HepG2 (cell line): Measurements from ENCODE around the gene ASB3. TPM values are rescaled to one million over a fixed set of nuclear protein-coding genes. Genes with fewer than 3 reads are reported as not detected.

Source experiments
- ATAC-seq: fragments of 200-7000 bp; cut with Tn5 transposase; 3 replicates; pipeline ENCODE4 v1.9.1; 2020; ENCODE audit warnings: mild to moderate bottlenecking, moderate library complexity
- BruUV-seq: library from RNA; stranded (reverse); fragments of 400-500 nt; replicated peaks from 2 replicates; lab custom pipeline; 2021; lab: Mats Ljungman, UMichigan
- CTCF ChIA-PET: fragments of 300-600 bp; formaldehyde crosslinking; extraction: SDS; loops from one replicate; lab custom pipeline; 2021; ENCODE audit warnings: low total read pairs, inconsistent platforms, low intra/inter-chr PET ratio; lab: Yijun Ruan, JAX
- POLR2A ChIA-PET: fragments of 350-600 bp; sonication (Branson Sonifier 250); formaldehyde crosslinking; loops from one replicate; lab custom pipeline; 2020; ENCODE audit warnings: antibody characterized with exemption, inconsistent platforms; lab: Yijun Ruan, JAX
- DNase-seq: peaks from one replicate; pipeline ENCODE4 v3.0.0-alpha.2; 2015; ENCODE audit warnings: low spot score
- FAIRE-seq: peaks from 3 replicates; lab custom pipeline; 2011; peaks lifted over from hg19 to GRCh38; lab: Jason Lieb, UNC
- H2AFZ ChIP-seq: one replicate; pipeline ENCODE4 v1.6.1; 2011; ENCODE audit warnings: low read length, inconsistent platforms
- H3K27ac ChIP-seq: fragments of 300-600 bp; 3 replicates; pipeline ENCODE4 v1.8.0; 2011; ENCODE audit warnings: mixed run types, mild to moderate bottlenecking, mixed read lengths, low read length, inconsistent platforms; ENCODE audit not compliant: insufficient read depth; ENCODE audit errors: extremely low read length
- H3K27me3 ChIP-seq, 2 experiments: fragments of 200-600 bp in 1 of 2; 2 replicates in 1 of 2; 3 replicates in 1 of 2; pipeline versions ENCODE4 v1.6.0 to v1.8.0; 2011; ENCODE audit warnings: low read length in 2 of 2, mild to moderate bottlenecking in 2 of 2, moderate library complexity in 2 of 2, inconsistent platforms in 1 of 2; ENCODE audit not compliant: insufficient read depth in 2 of 2, control insufficient read depth in 1 of 2
- H3K36me3 ChIP-seq, 2 experiments: fragments of 200-600 bp in 1 of 2; replicated peaks in 1 of 2; 2 replicates in 1 of 2; 3 replicates in 1 of 2; pipeline versions ENCODE4 v1.5.1 to v1.8.0; 2011; ENCODE audit warnings: low read length in 2 of 2, inconsistent platforms in 1 of 2; ENCODE audit not compliant: insufficient read depth in 2 of 2, control insufficient read depth in 1 of 2
- H3K4me1 ChIP-seq: 2 replicates; pipeline ENCODE4 v1.5.1; 2012; ENCODE audit warnings: low read length, inconsistent platforms; ENCODE audit not compliant: insufficient read depth
- H3K4me2 ChIP-seq: 2 replicates; pipeline ENCODE4 v1.6.0; 2011; ENCODE audit warnings: low read depth, low read length, inconsistent platforms
- H3K4me3 ChIP-seq, 3 experiments: fragments of 200-600 bp in 1 of 3; sonication (generic), shearing (Covaris generic) in 1 of 3; replicated peaks in 1 of 3; 2 replicates each; pipeline ENCODE4 v1.5.1; 2011 to 2016; ENCODE audit warnings: low read length in 3 of 3, inconsistent platforms in 2 of 3, low read depth in 2 of 3, mild to moderate bottlenecking in 2 of 3, control low read depth in 1 of 3, mixed read lengths in 1 of 3; ENCODE audit not compliant: insufficient read depth in 1 of 3
- H3K79me2 ChIP-seq: one replicate; pipeline ENCODE4 v1.6.1; 2011; ENCODE audit warnings: low read length, inconsistent platforms; ENCODE audit not compliant: insufficient read depth
- H3K9ac ChIP-seq: 2 replicates; pipeline ENCODE4 v1.6.0; 2011; ENCODE audit warnings: mild to moderate bottlenecking, low read depth, low read length, inconsistent platforms; ENCODE audit not compliant: insufficient read depth
- H3K9me3 ChIP-seq: 2 replicates; pipeline ENCODE4 v1.5.1; 2012; ENCODE audit warnings: mild to moderate bottlenecking, low read length
- H4K20me1 ChIP-seq: 2 replicates; pipeline ENCODE4 v1.6.0; 2011; ENCODE audit warnings: inconsistent platforms, mild to moderate bottlenecking, low read length, moderate library complexity; ENCODE audit not compliant: insufficient read depth
- ATF7 ChIP-seq, 2 experiments: fragments of 450-650 bp in 1 of 2; sonication (generic) in 1 of 2; formaldehyde crosslinking in 1 of 2; IDR thresholded peaks; 2 replicates each; pipeline versions ENCODE4 v1.4.0 to v1.6.1; 2016 to 2020; ENCODE audit warnings: antibody characterized with exemption in 1 of 2, mild to moderate bottlenecking in 1 of 2, missing genetic modification reagents in 1 of 2
- DPF2 ChIP-seq: sonication (generic); formaldehyde crosslinking; IDR thresholded peaks from 2 replicates; pipeline ENCODE4 v1.4.0; 2020; ENCODE audit warnings: mild to moderate bottlenecking, low read depth, missing genetic modification reagents, borderline replicate concordance
- HOXA9 ChIP-seq: sonication (generic); formaldehyde crosslinking; IDR thresholded peaks from 2 replicates; pipeline ENCODE4 v1.8.1; 2022; ENCODE audit warnings: missing genetic modification reagents, mild to moderate bottlenecking, moderate library complexity, borderline replicate concordance
- MBD4 ChIP-seq: IDR thresholded peaks from 2 replicates; pipeline ENCODE4 v1.6.1; 2012; ENCODE audit warnings: low read length, inconsistent platforms, borderline replicate concordance
- PHF8 ChIP-seq: sonication (generic); formaldehyde crosslinking; IDR thresholded peaks from 2 replicates; pipeline ENCODE4 v1.5.0; 2020; ENCODE audit warnings: missing genetic modification reagents
- SIN3B ChIP-seq: fragments of 150-350 bp; IDR thresholded peaks from 2 replicates; pipeline ENCODE4 v1.6.1; 2014; ENCODE audit warnings: low read length
- TAF1 ChIP-seq: sonication (generic); formaldehyde crosslinking; IDR thresholded peaks from 2 replicates; pipeline ENCODE4 v1.4.0; 2020; ENCODE audit warnings: missing genetic modification reagents
- TRIM24 ChIP-seq: sonication (generic); formaldehyde crosslinking; IDR thresholded peaks from 2 replicates; pipeline ENCODE4 v1.8.0; 2022; ENCODE audit warnings: mild to moderate bottlenecking, missing genetic modification reagents
- ZFP36 ChIP-seq: fragments of 150-350 bp; IDR thresholded peaks from 2 replicates; pipeline ENCODE4 v1.6.1; 2018; ENCODE audit warnings: borderline replicate concordance, low read length, low read depth; ENCODE audit not compliant: partially characterized antibody
- ZFP36L1 ChIP-seq: sonication (generic); formaldehyde crosslinking; IDR thresholded peaks from 2 replicates; pipeline ENCODE4 v1.8.0; 2022; ENCODE audit warnings: mild to moderate bottlenecking, missing genetic modification reagents, moderate library complexity
- ZNF674 ChIP-seq: sonication (generic); formaldehyde crosslinking; IDR thresholded peaks from 2 replicates; pipeline ENCODE4 v1.5.0; 2020; ENCODE audit warnings: low read depth, mild to moderate bottlenecking, missing genetic modification reagents
- ZNF713 ChIP-seq: sonication (generic); formaldehyde crosslinking; IDR thresholded peaks from 2 replicates; pipeline ENCODE4 v1.4.0; 2020; ENCODE audit warnings: mild to moderate bottlenecking, missing genetic modification reagents
- ZNF850 ChIP-seq: sonication (generic); formaldehyde crosslinking; conservative IDR thresholded peaks from 2 replicates; pipeline ENCODE4 v1.9.0; 2021; ENCODE audit warnings: mild to moderate bottlenecking, missing genetic modification reagents
- WGBS: methylation state at CpG from one replicate; pipeline ENCODE4 v1.1.6; 2017; ENCODE audit warnings: low lambda C conversion rate; 5-methylcytosine and 5-hydroxymethylcytosine counted together
- in situ Hi-C: cut with HindIII; loops from 2 replicates; pipeline ENCODE4 v1.10.0; 2017; ENCODE audit warnings: low pct_unique_long_range_greater_than_20kb; ENCODE audit not compliant: extremely low pct_ligation_motif_present
- intact Hi-C: fragments of 100-400 bp; cut with micrococcal nuclease; formaldehyde crosslinking; loops from one replicate; pipeline ENCODE4 v1.10.0; 2022; ENCODE audit not compliant: unreplicated experiment
- polyA plus RNA-seq, 8 experiments: library from polyadenylated mRNA; depleted of rRNA in 3 of 8; stranded (reverse) in 7 of 8; unstranded in 1 of 8; fragments of >200 nt; fragmentation: Illumina TruSeq in 4 of 8; extraction: Trizol in 4 of 8; gene quantifications; 2 replicates each; pipeline versions ENCODE4 v1.2.1 to v1.2.3, GENCODE V29; 2011 to 2016; ENCODE audit warnings: low read depth in 4 of 8, missing spikeins in 1 of 8, mixed read lengths in 1 of 8; ENCODE audit not compliant: insufficient read depth in 1 of 8
- total RNA-seq, 5 experiments: library from RNA; depleted of rRNA; stranded (reverse); fragments of >200 nt; fragmentation: Illumina TruSeq; extraction: Trizol; gene quantifications; 2 replicates each; pipeline ENCODE4 v1.2.3, GENCODE V29; 2016; ENCODE audit warnings: low read depth in 1 of 5
- TF ChIP-seq, protein P1 (sequence below): sonication (generic); formaldehyde crosslinking; IDR thresholded peaks from 2 replicates; pipeline ENCODE4 v1.5.0; 2020; ENCODE audit warnings: missing genetic modification reagents, mild to moderate bottlenecking, borderline replicate concordance
- TF ChIP-seq, protein P2 (sequence below): fragments of 450-650 bp; IDR thresholded peaks from 2 replicates; pipeline ENCODE4 v1.6.1; 2017; ENCODE audit warnings: mild to moderate bottlenecking
- TF ChIP-seq, protein P3 (sequence below): IDR thresholded peaks from 2 replicates; pipeline ENCODE4 v1.6.1; 2016; ENCODE audit warnings: mild to moderate bottlenecking, missing biosample characterization, missing genetic modification reagents

ASB3 gene
- total and polyA plus RNA-seq, 2 of the 13 experiments (the other 11 are each of a cell fraction or from before 2014, with no cell fraction given) = 40.1 to 41.8 TPM

DNA sequence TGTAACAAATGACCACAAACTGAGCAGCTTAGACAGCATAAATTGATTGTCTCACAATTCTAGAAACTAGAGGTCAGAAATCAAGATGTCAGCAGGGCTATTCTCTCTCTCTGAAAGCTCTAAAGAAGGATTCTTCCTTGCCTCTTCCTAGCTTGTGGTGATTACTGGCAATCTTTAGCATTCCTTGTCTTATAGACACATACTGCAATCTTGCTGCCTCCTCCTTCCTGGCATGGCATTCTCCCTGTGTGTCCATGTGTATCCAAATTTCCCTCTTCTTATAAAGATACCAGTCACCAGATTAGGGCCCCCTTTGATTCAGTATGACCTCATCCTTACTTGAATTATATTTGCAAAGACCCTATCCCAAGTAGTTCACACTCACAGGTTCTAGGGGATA is 2.3 kb downstream of the ASB3 start:
- H3K79me2 ChIP-seq = peaks cover 93% of the 10 kb centered on the region
- H3K9me3 ChIP-seq = no peaks in the 10 kb centered on the region
- in situ Hi-C loops = no loop called here
- DNase-seq = no peak
- peak overlapping the region; percentile 21 to 98 (median 95); a peak in 2 of 6 replicates for H3K4me3 ChIP-seq
- no peak for TF ChIP-seq HOXA9 (CRISPR knock-in tag)
- TF ChIP-seq PHF8 (CRISPR knock-in tag) = no peak
- TF ChIP-seq, protein P1, sequence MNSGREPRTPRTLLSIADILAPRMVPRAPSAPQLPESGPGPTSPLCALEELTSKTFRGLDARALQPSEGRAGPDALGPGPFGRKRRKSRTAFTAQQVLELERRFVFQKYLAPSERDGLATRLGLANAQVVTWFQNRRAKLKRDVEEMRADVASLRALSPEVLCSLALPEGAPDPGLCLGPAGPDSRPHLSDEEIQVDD (CRISPR knock-in tag) = no peak
- no peak for TF ChIP-seq DPF2 (CRISPR knock-in tag)
- TF ChIP-seq TAF1 (CRISPR knock-in tag) = no peak
- peak; percentile 70 for TF ChIP-seq ATF7 (IDR thresholded peaks at IDR 0.05)
- TF ChIP-seq ATF7 (CRISPR knock-in tag; IDR thresholded peaks at IDR 0.05) = no peak
- no peak for TF ChIP-seq ZNF850 (CRISPR knock-in tag)
- TF ChIP-seq, all 625 proteins: peak for 1
- ChIA-PET CTCF (no interaction called here), POLR2A (interaction anchor here (4.8 kb wide), 1 partner anchor 15 kb away, joined by 53 read pairs; the partner anchor contains the start of gene CHAC2)
- Histone ChIP-seq H3K4me2 (peak overlapping the region; percentile 87), H3K9ac (no peak overlapping the region; the same call in 1 of the 2 replicates), H3K27ac (no peak overlapping the region), H2AFZ (no peak overlapping the region), H3K27me3 (peaks cover 0 to 6% of the 10 kb centered on the region in 2 experiments; a peak in 1 of 5 replicates), H3K36me3 (peaks cover 9 to 20% of the 10 kb centered on the region in 2 experiments; a peak in 4 of 5 replicates), H4K20me1 (no peaks in the 10 kb centered on the region), H3K4me1 (peaks cover 45% of the 10 kb centered on the region)
- no TSS peak for BruUV-seq
- FAIRE-seq (no peak), ATAC-seq (no peak)
- intact Hi-C loops = no loop called here

DNA sequence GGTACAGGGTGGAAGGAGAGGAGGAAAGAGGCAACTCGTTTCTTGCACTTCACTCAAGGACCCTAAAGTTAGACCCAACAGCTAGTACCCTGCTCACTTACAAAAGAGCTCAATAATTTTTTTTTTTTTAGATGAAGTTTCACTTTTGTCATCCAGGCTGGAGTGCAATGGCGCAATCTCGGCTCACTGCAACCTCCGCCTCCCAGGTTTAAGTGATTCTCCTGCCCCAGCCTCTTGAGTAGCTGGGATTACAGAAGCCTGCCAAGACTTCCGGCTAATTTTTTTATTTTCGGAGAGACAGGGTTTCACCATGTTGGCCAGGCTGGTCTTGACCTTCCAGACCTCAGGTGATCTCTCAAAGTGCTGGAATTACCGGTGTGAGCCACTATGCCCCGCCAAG is 4.1 kb downstream of the ASB3 start:
- POLR2A ChIA-PET = no interaction called here
- intact Hi-C loops = no loop called here
- no peak overlapping the region for H3K27ac ChIP-seq
- no peak overlapping the region for H3K4me3 ChIP-seq
- H3K79me2 ChIP-seq = peaks cover 91% of the 10 kb centered on the region
- no peak for DNase-seq
- in situ Hi-C loops = no loop called here
- no peak for ATAC-seq
- no peak for FAIRE-seq
- H3K36me3 ChIP-seq = peaks cover 9 to 26% of the 10 kb centered on the region in 2 experiments; a peak in 4 of 5 replicates
- no peak overlapping the region for H2AFZ ChIP-seq
- no TSS peak for BruUV-seq
- no peaks in the 10 kb centered on the region for H4K20me1 ChIP-seq
- H3K4me1 ChIP-seq = peaks cover 32% of the 10 kb centered on the region
- H3K27me3 ChIP-seq = peaks cover 0 to 6% of the 10 kb centered on the region in 2 experiments; a peak in 1 of 5 replicates
- H3K9me3 ChIP-seq = no peaks in the 10 kb centered on the region
- H3K4me2 ChIP-seq = no peak overlapping the region
- H3K9ac ChIP-seq = no peak overlapping the region
- CTCF ChIA-PET = no interaction called here
- WGBS = 95% methylated on average over 8 of the region's 8 CpGs
- TF ChIP-seq, protein P2, sequence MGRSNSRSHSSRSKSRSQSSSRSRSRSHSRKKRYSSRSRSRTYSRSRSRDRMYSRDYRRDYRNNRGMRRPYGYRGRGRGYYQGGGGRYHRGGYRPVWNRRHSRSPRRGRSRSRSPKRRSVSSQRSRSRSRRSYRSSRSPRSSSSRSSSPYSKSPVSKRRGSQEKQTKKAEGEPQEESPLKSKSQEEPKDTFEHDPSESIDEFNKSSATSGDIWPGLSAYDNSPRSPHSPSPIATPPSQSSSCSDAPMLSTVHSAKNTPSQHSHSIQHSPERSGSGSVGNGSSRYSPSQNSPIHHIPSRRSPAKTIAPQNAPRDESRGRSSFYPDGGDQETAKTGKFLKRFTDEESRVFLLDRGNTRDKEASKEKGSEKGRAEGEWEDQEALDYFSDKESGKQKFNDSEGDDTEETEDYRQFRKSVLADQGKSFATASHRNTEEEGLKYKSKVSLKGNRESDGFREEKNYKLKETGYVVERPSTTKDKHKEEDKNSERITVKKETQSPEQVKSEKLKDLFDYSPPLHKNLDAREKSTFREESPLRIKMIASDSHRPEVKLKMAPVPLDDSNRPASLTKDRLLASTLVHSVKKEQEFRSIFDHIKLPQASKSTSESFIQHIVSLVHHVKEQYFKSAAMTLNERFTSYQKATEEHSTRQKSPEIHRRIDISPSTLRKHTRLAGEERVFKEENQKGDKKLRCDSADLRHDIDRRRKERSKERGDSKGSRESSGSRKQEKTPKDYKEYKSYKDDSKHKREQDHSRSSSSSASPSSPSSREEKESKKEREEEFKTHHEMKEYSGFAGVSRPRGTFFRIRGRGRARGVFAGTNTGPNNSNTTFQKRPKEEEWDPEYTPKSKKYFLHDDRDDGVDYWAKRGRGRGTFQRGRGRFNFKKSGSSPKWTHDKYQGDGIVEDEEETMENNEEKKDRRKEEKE = no peak
- TF ChIP-seq TRIM24 (CRISPR knock-in tag) (no peak), SIN3B (no peak), ZNF713 (CRISPR knock-in tag) (no peak), MBD4 (no peak), ZFP36 (no peak), ZNF674 (CRISPR knock-in tag) (no peak), ZFP36L1 (no peak)
- TF ChIP-seq, protein P3, sequence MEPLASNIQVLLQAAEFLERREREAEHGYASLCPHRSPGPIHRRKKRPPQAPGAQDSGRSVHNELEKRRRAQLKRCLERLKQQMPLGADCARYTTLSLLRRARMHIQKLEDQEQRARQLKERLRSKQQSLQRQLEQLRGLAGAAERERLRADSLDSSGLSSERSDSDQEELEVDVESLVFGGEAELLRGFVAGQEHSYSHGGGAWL = no peak
